CD4-positive, alpha-beta T cell treated with Interleukin-10 for 1 hour (primary cell): ENCODE data around the gene CNTNAP2.

Experiments
- DNase-seq: peaks from one replicate; pipeline ENCODE4 v3.0.0-alpha.2; 2020

CNTNAP2 gene

DNA sequence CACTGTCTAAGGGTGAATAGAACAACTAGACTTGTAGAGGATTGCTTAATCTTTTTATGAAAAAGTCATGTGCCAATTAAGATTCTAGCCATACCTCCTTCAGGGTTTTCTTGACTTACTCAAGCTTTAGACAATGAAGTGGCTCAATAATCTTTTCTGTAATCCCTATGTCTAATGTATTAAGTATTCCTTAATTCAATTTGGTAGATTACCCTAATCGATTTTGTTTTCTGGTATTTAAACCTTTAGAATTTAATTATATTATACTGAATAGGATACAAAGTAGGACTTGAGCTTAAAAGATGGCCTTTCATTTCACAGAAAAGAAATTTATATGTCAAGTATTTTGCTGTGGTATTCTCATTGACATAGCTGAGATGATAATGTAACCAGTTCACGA lies 1876.1 kb downstream of the CNTNAP2 start:
- DNase-seq: no peak

DNA sequence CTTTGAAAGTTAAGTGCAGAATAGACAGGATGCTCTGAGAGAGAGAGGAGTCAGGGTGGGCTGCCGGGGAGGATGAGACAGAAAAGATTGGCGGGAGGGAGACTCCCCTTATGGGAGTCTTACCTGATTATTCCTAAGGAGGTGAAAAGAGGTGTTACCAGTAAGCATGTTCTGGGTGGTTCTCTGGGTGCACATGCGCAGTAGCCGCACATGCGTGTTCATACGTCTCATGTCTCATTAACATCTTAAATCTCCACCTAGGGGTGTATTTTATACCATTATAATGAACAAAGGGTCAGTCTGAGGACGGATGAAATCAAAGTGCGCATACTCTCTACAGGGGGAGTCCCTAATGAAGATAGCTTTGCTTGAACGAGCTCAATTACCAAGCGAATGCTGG lies 1881.0 kb downstream of the CNTNAP2 start:
- no peak for DNase-seq

DNA sequence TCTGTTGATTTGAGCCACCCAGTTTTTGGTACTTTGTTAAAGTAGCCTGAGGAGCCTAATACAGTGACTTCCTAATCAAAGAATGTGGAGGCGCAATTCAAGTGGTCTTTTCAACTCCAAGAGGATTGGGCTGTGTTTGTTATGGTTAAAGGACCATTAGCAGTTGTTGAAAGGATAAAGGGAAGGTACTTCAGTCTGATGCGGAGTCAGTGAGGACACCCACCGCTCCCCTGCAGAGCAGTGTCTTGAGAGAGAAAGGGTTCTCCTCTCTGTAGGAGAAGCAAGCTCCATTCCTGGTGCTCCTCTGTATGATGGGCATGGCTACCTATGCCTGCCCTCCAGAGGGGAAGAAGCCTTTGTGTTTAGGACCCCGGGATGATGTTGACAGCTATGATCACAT lies 1883.4 kb downstream of the CNTNAP2 start:
- no peak for DNase-seq

DNA sequence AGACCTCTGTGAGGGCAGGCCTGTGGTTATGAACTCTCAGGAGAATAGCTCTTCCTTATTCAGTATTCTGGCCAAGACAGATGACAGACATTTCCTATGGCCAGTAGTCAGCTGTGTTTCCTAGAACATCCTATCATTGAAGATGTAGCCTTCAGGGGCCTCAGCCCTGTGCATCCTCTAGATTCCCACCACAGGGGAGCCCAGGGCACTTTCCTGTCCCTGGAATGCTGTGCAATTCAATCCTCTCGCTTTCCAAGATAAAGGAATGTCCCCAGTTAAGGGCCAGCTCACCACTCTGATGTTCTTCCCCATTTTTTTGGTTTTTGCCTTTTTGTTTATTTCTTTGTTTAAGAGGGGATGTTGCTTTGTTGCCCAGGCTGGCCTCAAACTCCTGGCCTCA lies 1895.2 kb downstream of the CNTNAP2 start:
- DNase-seq: no peak

DNA sequence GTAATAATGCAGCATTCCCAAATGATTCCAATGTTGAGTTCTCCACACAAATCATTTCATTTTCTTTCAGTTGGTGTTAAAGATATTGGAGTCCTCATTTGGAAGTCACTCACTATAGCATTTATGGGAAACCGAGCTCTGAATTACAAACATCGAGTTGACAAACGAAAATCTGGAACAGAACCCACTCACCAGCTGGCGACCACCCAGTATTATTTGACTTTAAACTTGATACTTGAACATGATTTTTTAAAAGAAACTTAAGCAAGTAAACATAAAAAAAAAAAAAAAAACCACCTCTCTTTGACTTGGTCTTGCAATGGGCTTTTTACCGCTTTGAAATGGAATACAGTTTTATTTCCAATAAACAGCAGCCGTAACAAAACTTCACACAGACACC lies 1897.4 kb downstream of the CNTNAP2 start:
- DNase-seq: no peak

DNA sequence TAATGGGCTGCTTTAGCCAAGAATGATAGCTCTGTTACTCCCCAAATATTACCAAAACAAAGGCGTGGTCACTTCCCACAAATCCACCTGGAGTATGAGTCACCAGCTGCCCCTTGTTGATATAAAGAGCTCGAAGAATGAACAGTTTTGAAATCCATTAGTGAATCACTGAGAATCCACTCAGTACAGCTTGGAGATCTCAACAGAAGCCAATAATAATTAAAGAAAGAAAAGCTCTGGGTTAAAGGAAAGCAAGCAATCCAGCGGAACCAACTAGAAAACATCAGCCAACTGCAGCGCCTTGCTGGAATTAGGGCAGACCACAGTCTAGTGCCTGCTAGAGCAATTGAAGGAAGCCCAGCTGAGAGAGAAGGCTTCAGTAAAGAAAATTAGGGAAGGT lies 1897.9 kb downstream of the CNTNAP2 start:
- no peak for DNase-seq

GRCh38 chr7:148017126-148017525 lies 1900.5 kb downstream of the CNTNAP2 start:
- no peak for DNase-seq

GRCh38 chr7:148020679-148021078 lies 1904.1 kb downstream of the CNTNAP2 start:
- DNase-seq: no peak

GRCh38 chr7:148021507-148022045 lies 1905.0 kb downstream of the CNTNAP2 start:
- DNase-seq: no peak

DNA sequence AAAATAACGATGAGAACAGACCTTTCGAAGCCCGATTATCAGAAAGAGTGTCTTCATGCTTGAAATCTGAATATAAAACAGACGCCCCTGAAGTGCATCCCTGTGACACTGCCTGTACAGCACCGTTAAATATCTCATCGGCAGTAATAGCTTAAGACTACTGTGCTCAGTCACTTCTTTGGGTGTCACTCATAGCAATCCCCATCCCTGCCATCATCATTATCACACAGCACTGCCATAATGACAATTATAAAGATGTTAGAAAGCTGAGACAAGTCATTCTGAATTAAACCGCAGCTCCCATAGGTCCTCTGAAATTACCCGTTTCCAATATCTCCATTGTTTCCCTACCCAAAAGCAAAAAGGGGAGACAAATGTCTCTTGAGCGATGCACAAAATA lies 1906.2 kb downstream of the CNTNAP2 start:
- DNase-seq: no peak

DNA sequence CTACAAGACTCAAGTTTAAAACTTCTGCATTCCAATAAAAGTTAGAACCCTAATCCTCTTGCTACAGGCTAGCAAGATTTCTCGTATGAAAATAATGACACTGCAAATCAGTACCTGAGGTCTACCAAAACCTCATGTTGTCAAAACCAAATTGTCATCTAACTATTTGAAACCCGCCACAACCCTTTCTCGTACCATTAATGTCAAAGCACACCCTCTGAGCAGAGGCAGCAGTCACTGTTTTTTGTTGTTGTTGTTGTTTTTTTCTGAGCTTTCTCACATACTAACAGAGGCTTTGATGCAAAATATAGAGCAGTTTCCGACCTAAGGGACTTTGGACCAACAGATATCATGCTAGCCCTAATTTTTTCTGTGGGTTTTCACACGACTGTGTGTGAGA lies 1910.1 kb downstream of the CNTNAP2 start:
- no peak for DNase-seq

DNA sequence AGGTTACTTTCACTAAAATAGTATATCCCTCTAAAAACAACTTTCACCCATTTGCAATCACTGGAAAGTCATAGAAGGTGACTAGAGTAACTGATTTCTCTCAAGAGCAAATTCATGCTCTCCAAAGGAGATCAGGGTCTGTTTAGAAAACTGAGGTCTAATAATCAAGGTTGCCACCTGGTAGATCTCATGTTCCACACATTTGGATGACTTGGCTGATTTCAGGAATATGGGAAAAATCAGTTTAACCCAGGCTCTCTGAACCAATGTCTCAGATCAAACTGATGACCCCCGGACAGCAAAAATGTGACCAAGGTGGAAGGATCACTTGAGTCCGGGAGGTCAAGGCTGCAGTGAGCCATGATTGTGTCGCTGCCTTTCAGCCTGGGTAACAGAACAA lies 1911.6 kb downstream of the CNTNAP2 start:
- no peak for DNase-seq

- DNase-seq: no peak
These were observed 1914.4 kb downstream of the CNTNAP2 start for GRCh38 chr7:148031019-148031418.

GRCh38 chr7:148031811-148032210 lies 1915.2 kb downstream of the CNTNAP2 start:
- no peak for DNase-seq

DNA sequence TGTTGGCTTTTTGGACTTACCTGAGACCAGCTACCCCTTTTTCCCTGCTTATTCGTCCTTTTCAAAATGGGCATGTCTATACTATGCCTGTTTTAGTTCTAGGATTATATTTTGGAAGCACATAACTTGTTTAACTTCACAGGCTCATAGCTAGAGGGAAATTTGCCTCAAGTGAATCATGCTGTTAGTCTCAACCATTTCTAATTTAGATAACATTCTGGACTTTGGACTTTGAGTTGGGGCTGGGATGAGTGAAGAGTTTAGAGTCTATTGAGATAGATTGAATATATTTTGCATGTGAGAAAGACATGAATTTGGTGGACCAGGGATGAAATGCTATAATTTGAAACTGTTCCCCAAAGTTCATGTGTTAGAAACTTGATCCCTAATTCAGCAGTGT lies 1919.3 kb downstream of the CNTNAP2 start:
- no peak for DNase-seq

DNA sequence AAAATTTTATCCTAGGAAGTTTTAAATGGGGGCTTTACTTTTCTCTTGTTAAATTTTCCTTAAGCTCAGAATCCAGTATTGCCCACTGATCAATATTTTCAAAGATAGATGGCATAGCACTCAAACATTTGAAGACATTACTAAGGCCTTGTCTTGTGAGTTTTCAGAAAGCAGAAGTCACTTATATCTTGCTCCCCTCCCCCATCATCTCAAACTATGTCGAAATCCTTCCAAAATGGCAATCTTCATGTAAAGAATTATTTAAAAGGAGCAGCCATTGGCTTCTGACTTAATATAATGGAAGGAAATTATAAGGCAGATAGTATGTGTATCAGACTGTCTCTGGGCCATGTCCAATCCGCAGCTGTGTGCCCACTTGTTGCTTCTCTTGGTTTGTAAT lies 1920.4 kb downstream of the CNTNAP2 start:
- DNase-seq: no peak

GRCh38 chr7:148041156-148041555 lies 1924.6 kb downstream of the CNTNAP2 start:
- DNase-seq: no peak

DNA sequence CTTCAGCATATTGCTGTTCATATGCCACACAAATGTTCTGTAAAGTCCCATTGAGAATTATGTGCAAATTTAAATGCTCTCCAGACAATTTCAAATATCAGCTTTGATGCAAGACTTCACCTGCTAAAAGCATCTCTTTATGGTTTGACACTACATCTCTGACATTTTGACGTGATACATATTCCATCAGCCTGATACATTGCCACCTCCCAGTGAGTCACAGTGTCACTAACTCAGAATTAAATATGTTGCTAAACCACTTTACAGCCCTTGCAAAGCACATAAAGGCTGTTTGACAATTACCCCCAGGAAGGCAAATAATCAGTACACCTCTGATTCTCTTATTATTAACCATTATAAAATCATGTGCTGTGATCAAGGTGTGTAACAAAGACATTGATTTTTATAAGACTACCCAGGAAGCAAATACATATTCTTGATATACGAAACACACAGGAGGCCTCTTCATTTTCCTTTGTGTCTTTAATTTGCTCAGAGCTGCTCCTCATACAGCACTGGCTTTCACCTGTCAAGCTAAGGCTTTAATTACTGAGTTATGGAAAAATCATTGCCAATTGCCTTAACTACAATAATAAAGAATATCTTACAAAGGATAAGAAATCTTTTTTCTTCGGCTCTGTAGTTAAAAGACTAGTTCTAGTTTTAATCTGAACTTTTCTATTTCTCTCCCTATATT lies 1926.5 kb downstream of the CNTNAP2 start:
- DNase-seq: no peak

DNA sequence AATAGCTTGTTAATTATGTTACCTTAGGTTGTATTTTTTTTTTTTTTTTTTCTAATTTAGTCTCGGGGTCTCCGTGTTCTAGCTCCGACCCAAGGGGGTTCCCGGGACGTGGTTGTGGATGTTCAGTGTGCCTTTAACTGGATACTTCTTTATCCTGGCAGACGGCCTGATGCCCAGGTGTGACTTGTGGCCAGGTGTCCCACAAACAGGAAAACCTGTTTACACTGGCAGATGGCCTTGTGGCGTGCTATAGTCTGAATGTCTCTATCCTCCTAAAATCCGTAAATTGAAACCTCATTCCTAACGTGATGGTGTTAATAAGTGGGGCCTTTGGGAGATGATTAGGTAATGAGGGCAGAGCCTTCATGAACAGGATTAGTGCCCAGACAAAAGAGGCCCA lies 1927.6 kb downstream of the CNTNAP2 start:
- no peak for DNase-seq

DNA sequence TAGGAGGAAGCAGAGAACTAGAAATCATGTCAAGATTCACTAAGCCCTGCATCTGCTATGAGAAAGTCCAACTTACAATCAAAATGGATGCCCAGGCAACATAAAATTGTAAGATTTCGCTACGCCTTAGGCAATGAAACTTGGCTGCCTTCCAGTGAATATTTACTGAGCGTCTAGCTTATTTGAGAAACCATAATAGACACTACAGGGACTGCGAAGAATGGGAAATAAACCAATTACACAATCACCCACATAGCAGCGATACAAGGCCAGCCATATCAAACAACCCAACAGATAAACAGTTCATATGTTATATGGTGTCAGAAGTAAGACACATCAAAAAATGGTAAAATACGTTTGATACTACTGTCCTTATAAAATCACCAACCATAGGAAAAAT lies 1928.9 kb downstream of the CNTNAP2 start:
- DNase-seq: no peak

GRCh38 chr7:148049068-148049467 lies 1932.5 kb downstream of the CNTNAP2 start:
- DNase-seq: no peak

DNA sequence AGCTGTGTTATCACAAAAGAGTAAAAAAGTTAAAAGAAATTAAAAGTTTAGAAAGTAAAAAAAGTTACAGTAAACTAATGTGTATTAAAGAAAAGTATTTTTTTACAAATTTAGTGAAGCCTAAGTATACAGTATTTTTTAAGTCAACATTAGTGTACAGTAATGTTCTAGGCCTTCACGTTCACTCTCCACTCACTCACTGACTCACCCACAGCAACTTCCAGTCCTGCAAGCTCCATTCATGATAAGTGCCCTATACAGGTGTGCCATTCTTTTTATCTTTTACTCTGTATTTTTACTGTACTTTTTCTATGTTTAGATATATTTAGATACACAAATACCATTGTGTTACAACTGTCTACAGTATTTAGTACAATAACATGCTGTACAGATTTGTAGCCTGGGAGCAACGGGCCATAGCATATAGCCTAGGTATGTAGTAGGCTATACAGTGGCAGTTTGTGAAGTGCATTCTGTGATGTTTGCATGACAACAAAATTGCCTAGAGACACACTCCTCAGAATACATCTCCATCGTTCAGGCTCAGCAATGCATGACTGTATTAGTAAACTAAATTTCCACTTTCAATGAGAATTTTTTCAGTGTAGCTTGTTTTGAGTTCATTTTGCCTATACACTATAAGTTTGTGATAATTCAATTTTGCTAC lies 1934.0 kb downstream of the CNTNAP2 start:
- DNase-seq: no peak

DNA sequence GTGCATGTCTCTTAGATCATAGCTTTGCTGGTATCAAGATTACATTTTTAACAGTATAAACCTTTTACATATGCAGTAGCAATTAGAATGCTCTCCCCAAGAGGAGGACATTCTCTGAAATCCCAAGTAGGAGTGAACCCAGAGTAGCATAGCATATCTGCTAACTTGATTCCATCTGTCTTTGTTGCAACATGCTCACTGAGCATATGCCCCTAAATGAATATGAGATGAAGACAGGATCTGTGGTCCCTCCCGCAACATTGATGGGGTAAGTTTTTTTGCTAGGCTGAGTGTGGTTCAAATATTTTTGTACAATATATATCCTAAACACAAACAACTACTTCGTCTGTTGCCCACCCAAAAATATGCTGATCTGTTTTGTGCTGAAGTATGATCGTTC lies 1939.8 kb downstream of the CNTNAP2 start:
- DNase-seq: no peak

DNA sequence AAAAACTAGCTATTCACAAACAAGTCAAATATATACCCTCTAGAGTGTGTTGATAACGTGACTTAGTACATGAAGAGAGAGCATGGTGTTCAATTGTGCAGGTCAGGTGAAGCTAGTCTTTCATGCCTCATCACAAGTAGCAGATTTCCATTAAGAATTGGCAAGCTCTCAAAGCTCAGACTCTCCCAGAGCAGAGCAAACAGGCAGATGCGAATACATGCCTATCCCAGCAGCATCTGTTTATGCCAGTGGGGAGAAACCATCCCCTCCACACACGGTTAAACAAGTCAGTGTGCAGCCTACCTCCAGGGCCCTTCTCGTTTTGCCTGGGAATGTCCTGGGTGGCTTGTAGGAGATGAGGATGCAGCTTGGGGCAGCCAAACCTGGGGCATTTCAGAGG lies 1941.5 kb downstream of the CNTNAP2 start:
- DNase-seq: no peak

- no peak for DNase-seq
These were observed 1942.2 kb downstream of the CNTNAP2 start for GRCh38 chr7:148058753-148059152.
